GM19395 (cell line): ENCODE measurements around the gene C10orf95.
"Not testable (repeated sequence)": the region's sequence is repeated elsewhere in the genome, so short reads cannot be mapped to it uniquely, and the experiment has no call there.

Experiments used
- ATAC-seq: cut with Tn5 transposase; IDR thresholded peaks from one replicate; pipeline ENCODE4 v1.9.1; 2021; ENCODE audit warnings: mild to moderate bottlenecking, moderate library complexity; ENCODE audit not compliant: unreplicated experiment

Gene C10orf95, protein sequence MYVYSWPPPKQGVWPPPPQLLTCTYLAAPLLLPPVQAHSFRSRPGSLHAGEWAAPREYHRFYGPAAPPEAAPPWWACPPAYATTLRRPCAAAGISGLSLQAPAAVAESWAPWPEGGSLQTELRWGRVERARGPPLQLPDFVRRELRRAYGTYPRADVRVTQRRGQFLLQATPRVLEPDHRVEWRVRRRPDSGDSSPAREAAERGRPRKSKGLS

DNA sequence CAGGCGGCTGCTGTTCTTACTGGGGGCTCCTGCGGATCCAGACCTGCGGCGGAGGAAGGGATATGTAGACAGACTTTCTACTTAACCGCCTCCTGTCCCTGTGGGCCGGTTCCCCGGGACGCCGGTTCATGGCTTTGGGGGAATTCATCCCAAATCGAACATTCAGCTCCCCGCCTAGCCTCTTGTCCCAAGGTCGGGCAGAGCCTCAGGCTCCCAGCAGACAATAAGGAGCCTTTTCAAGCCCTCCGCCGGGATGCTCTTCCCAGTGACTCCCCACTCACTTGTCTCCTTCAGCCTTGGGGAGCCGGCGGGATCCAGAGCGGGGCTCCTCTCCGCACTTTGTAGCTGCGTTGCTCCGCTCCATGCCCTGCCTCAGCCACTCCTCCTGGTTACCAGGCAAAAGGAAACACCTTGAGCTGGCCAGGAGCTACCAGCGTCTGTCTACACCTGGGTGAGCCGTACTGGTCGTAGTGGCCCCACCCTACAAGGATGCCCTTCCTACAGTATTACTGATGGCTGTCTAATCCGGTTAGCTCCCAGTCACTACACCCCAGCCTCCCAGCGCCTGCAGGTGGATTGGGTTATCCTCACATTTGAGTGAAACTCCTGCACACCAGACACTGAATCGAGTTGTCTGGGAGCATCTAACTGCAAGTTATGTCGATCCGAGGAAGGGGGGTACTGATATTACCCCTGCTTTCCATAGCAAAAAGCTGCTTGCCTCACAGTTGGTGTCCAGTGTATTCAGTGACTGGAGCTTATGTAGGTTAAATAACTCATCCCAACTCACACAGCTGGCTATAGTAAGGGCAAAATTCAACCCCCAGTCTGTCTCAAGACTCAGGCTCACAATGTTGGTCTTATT is at the start of gene C10orf95:
Gene C10orf95 (minus strand): TSS at position 439 of the 865 bp plus-strand sequence. CDS start 450 bp downstream, outside the sequence.
- ATAC-seq, result no peak

DNA sequence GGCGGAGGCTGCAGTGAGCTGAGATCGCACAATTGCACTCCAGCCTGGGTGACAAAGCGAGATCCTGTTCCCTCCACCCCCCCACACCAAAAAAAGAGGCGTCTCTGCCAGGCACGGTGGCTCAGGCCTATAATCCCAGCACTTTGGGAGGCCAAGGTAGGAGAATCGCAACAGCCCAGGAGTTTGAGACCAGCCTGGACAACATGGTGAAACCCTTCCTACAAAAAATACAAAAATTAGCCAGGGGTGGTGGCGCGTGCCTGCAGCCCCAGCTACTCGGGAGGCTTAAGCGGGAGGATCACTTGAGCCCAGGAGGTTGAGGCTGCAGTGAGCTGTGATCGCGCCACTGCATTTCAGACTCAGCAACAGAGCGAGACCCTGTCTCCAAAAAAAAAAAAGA is 49.3 kb upstream of the C10orf95 start:
- ATAC-seq, result not testable (repeated sequence)

DNA sequence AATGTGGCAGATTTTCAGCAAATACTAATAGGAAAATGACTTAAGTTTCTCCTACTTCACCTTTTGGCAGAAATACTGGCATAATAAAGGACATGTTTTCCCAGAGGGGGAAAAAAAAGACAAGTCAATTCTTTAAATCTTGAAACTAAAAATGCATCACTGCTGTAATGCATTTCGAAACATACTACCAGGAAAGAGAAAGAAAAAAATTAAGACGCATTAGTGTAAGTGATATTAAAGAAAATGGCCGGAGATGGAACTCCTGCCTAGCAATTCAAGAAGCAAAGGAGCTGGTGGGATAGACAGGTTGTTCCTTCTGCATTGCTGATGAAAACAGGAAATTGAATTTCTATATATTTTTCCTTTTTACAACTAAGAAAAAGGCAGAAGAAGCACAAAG is 48.0 kb upstream of the C10orf95 start:
- ATAC-seq, result no peak

DNA sequence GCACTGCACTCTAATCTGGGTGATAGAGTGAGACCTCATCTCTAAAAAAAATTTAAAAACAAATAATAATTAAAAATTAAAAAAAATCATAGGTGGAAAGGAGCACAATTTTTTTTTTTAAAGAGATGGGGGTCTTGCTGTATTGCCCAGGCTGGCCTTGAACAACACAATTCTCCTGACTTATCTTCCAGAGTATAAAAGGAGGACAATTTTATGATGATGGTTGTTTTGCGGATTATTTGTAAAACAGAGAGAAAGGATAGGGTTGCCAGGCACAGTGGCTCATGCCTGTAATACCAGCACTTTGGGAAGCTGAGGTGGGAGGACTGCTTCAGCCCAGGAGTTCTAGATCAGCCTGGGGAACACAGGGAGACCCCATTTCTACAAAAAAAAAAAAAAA is 46.2 kb upstream of the C10orf95 start:
- no peak for ATAC-seq

DNA sequence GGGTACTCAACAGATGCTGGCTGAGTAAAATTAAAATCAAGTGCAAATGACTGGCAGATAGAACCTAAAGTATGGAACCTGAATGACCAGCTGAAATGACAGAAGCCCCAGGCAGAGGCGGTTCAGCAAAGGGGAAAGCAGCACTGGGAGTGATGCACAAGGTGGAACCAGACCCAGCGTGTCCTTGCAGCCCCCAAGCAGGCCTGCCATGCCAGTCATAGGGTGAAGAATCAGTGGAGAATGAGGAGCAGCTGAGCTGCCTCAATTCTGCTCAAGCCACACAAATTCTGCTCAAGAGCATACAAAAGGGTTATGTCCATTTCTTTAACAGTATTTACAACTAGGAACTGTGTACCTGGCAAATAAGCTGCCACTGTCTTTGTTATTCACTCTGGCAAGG is 42.4 kb upstream of the C10orf95 start:
- no peak for ATAC-seq

DNA sequence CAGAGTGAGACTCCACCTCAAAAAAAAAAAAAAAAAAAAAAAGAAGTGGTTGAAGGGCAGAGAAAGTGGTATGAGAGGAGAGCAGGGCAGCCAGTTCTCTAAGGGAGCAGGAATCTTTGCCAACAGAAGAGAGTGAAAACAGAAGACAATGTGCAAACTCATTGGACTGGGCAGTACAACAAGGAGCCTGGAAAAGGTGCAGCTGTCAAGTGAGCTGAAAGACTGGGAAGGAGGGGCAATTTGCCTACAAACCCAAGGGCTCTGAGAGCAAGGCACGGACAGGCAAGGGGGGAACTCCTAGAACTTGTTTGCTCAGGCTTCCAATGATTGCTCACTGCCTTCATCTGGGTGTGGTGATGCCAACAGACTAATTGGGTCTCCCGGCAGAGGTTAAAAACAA is 41.6 kb upstream of the C10orf95 start:
- ATAC-seq, result no peak

DNA sequence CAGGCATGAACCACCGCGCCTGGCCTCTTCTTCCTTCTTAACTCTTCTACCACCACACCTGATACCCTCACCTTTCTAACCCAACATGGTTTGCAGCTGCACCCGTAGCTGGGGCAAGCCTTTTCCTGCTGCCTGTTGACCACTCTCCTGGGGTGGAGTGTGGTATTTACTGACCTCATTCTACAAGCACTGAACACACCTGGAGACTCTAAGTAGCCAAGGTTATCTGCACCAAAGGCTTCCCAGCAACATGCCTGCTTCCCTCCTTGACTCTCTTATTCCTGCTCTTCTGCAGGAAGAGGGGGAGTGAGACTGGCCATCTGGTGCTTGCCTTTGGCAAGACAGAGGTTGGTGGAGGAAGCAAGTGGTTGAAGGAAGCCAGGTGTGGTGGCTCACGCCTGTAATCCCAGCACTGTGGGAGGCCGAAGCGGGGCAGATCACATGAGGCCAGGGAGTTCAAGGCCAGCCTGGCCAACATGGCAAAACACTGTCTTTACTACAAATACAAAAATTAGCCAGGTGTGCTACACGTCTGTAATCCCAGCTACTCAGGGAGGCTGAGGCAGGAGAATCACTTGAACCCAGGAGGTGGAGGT is 41.1 kb upstream of the C10orf95 start:
- ATAC-seq, result no peak

DNA sequence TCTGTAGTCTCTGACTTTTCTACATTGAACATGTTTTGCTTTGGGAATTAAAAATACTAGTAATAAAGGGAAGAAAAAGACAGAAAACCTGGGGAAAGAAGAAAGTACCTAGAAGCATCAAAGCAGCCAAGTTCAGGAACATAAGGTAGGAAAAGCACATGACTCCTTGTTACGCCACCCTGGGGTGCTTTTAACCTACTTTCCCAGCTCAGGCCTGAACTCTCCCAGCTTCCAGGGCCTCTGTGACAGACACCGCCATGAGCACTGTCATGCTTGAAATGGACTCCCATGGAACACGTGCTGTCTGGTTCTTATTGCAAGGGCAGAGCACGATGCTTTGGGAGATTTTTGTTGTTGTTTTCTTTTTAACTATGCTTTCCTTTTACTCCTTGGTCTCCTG is 39.8 kb upstream of the C10orf95 start:
- no peak for ATAC-seq

DNA sequence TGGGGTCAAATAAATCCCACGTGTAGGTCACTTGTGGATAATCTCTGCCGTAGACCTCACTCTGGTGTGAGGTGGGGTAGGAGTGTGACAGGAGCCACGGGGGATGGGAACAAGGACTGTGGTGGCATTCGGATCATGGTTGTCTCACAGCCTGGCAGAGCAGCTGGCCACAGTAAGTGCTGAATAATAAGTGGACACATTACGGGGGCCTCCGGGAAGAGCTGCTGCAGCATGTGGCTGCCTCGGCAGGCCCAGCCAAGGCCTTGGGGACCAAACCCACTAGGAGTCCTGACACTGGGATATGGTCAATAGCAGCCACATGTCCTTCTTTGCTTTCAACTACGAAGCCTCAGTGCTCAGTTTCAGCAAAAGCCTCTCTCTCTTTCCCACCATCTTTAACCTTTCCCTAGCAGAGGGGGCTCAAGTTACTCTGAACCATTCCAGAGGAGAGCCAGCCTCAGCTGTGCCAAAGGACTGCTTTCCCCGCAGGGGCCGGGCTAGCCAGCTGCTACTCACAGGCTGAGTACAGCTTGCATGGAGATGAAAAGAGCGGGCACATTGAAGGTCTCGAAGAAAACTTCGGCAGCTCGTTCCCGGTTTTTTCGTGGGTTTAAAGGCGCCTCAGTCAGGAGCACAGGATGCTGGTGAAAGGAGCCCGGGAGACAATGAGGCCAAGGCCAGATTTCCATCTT is 33.9 kb upstream of the C10orf95 start:
- no peak for ATAC-seq

DNA sequence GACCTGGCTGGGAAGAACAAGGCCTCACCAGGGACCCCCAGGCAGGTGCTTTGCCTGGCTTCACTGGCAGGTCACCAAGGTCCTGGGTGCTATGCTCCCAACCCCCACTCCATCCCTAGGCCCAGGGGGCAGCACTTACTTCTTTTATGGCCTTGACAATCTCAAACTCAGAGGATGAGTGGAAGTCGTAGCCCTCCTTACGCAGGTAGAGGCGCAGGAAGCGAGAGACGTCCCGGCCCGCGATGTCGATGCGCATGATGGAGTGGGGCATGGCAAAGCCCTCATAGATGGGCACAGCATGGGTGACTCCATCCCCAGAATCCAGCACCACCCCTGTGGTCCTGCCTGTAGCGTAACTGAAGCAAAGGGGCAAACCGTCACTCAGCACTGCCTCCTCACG is 32.7 kb upstream of the C10orf95 start:
- no peak for ATAC-seq

DNA sequence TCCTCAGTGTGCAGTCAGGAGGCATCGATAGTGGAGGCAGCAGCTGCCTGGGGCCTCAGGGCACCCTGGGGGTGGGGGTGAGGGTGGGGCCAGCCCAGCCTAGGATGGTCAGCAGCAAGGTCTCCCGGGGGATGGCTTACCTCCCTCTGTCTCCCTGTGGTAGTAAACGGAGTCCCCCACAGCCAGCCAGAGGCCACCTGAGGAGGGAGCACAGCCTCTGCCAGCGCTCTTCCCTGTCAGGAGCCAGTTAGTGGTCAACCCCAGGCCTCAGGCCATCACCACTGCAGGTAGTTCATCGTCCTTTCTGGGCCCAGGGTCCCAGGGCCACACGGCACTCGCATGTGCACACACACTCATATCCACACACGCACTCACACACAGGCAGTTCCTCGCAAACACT is 29.1 kb upstream of the C10orf95 start:
- no peak for ATAC-seq

DNA sequence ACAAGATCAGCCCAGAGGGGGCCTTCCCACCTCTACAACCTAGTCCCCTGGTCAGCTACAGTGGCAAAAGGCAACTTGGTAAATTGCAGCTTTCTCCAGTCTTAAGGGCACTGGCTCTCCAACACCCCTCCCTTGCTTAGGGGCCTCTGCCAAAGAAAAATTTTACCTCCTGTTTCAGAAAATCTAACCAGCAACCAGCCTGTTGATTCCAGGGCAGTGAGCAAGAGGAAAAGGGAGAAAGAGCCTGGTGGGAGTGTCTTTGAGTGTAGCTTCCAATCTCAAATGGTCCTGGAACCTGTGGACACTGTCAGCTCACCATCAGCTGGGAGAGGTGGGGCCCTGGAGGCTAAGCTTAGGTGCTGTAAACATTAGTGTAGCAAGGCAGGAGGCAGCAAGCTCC is 28.3 kb upstream of the C10orf95 start:
- no peak for ATAC-seq

DNA sequence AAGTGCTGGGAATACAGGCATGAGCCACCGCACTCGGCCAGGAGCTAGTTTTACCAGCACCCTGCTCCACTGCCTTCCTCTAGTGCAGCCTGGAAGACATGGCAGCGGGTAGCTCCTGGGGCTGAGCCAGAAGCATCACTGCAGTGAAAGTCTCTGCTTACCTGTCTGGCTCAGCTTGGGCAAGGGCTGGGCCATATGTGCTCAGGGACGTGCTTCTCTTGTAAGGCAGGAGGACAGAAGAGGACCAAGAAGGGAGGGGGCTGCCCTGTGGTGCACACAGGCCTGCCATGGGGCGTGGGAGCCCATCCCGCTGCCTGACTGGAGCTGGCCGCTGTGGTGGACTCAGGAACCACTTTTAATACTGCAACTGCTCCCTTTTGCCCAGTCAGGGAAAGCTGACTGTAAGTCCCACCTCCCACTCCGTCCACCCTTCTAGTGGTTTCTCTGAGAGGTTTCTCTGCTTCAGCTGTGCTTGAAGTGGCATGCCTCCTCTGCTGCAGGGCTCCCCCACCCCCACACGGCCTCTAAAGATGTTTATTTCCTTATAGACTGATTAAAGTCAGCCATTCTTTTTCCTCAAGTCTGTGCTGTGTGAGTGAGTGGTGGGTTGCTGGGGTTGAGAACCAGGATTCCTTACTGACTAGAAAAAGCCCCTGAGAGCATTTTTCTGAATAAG is 25.3 kb upstream of the C10orf95 start:
- ATAC-seq, result no peak

DNA sequence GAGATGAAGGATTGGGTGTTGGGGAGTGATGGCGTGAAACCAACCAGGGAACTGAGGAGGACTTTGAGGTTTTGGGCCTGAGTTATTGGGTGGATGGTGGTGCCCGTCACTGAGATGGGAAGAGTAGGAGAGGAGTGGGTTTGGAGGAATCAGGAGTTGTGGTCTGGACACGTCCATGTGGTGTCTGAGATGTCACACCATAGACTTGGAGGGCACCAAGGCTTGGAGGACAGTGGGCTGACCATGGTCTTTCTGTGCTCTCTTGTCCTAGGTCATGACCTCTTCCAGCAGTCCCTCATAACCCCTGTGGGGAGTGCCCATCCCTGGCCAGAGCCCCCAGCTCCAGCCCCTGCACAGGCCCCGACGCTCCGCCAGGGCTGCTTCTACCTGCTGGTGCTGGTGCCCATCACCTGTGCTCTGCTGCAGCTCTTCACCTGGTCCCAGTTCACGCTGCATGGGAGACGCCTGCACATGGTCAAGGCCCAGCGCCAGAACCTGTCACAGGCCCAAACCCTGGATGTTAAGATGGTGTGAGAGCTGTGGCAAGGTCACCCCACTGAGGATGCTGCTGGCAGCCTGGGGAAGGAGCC is 24.2 kb upstream of the C10orf95 start:
- no peak for ATAC-seq

DNA sequence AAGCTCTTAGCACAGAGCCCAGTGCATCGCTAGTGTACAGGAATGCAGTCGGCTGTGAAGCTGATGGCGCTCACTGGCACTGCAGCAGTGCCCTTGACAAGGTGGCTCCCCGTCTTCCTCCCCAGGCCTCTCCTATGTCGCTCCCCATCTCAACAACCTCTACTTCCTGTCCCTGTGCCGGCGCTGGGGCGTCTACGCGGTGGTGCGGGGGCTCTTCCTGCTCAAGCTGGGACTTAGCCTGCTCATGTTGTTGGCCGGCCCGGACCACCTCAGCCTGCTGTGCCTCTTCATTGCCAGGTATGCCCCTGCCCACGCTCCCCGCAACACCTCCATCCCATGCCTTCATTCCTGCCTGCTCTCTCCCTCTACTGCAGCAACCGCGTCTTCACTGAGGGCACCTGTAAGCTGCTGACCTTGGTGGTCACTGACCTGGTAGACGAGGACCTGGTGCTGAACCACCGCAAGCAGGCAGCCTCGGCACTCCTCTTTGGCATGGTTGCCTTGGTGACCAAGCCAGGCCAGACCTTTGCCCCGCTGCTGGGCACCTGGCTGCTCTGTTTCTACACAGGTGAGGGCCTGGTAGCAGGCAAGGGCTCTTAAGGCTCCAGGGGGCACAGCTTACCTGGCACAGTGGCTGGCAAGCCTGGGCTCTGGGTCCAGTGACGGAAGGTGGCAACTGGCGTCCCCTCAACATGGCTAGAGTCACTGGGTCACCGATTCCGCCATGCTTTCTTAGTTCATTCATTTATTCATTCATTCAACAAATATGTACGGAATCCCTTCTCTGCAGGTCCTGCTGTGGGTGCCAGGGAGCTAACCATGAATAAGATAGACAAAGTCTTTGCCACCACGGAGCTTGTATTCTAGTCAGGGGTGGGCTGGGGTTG is 22.3 kb upstream of the C10orf95 start:
- no peak for ATAC-seq

DNA sequence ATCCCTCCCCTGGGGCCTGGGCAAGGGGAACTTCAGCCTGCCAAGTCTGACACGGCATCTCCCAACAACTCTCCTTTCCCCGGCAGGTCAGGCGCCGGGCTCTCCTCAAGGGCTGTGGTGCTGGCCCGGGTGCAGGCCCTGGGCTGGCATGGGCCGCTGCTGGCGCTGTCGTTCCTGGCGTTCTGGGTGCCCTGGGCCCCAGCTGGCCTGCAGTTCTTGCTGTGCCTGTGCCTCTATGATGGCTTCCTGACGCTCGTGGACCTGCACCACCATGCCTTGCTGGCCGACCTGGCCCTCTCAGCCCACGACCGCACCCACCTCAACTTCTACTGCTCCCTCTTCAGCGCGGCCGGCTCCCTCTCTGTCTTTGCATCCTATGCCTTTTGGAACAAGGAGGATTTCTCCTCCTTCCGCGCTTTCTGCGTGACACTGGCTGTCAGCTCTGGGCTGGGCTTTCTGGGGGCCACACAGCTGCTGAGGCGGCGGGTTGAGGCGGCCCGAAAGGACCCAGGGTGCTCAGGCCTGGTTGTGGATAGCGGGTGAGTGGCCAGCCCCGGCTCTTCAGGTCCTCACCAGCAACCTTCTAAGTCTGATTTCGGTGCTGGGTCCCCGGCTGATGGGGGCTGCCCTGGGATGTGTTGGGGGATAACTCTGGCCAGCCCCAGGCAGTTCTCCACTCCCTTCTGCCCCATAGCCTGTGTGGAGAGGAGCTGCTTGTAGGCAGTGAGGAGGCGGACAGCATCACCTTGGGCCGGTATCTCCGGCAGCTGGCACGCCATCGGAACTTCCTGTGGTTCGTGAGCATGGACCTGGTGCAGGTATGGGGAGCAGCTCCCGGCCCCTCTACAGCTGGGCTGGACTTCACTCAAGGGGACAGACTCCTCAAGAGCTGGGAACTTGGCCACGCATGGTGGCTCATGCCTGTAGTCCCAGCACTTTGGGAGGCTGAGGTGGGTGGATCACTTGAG is 19.5 kb upstream of the C10orf95 start:
- no peak for ATAC-seq

DNA sequence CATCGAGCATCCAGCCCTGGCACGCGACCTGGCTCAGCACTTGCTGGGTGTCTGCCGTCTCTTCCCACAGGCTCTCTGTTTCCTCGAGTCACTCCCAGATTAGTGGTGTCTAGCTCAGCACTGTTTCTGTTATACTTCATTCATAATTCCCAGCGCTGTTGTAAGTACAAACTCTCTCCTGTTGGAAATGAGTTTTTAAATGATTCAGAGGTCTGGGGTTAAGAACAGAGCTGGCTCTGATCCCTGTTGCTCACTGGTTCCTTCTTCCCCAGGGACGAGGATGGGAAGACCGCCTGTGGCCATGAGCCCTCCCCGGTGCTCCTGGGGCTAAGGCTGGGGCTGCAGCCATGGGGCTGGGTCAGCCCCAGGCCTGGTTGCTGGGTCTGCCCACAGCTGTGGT is 17.3 kb upstream of the C10orf95 start:
- ATAC-seq, result no peak

DNA sequence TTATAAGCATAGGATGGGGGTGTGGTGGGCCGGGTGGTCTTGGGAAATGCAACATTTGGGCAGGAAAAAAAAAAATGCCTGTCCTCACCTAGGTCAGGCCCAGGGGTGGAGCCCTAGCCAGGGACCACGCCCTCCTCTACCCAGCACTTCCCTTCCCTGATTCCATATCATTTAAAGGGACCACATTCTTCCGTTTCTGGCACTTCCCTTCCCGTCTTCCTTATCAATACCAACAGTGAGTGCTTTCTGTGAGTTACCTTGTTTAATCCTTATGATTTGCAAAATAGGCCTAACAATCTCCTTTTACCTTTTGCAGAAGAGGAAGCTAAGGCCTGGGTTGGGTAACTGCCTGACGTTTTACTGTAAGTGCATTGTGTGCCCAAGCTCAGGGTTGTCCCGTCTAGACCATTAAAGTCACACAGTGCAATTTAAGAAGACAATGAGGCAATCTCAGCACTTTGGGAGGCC is 16.7 kb upstream of the C10orf95 start:
- no peak for ATAC-seq
